Panc1 (cell line): ENCODE results near the gene DAZAP2. TPM values are rescaled to one million over a fixed set of nuclear protein-coding genes. Genes with fewer than 3 reads are reported as not detected.

Experiments used
- ATAC-seq: fragments of 200-7000 bp; cut with Tn5 transposase; 2 replicates; pipeline ENCODE4 v1.9.1; 2020; ENCODE audit warnings: mild to moderate bottlenecking, moderate library complexity
- BruUV-seq: library from RNA; stranded (reverse); fragments of 400-500 nt; replicated peaks from 2 replicates; lab custom pipeline; 2021; lab: Mats Ljungman, UMichigan
- CTCF ChIA-PET: fragments of 300-600 bp; sonication (Branson Sonifier 250); formaldehyde crosslinking; loops from one replicate; lab custom pipeline; 2022; ENCODE audit warnings: antibody characterized with exemption; lab: Charles Lee
- POLR2A ChIA-PET: fragments of 300-600 bp; sonication (Branson Sonifier 250); formaldehyde crosslinking; loops from one replicate; lab custom pipeline; 2022; ENCODE audit warnings: antibody characterized with exemption; lab: Charles Lee
- DNase-seq: peaks from one replicate; pipeline ENCODE4 v3.0.0-alpha.2; 2010; ENCODE audit warnings: low read depth, low spot score
- H3K27ac ChIP-seq: 2 replicates; pipeline ENCODE4 v1.5.1; 2011; ENCODE audit warnings: mild to moderate bottlenecking, low read length, inconsistent platforms
- H3K27me3 ChIP-seq: fragments of 200-500 bp; sonication (Bioruptor generic); 2 replicates; pipeline ENCODE4 v1.6.0; 2014; ENCODE audit warnings: low read length, inconsistent platforms; ENCODE audit not compliant: control insufficient read depth, insufficient read depth
- H3K36me3 ChIP-seq: fragments of 200-500 bp; sonication (Bioruptor generic); 2 replicates; pipeline ENCODE4 v1.5.1; 2014; ENCODE audit warnings: inconsistent platforms, mild to moderate bottlenecking, low read length, moderate library complexity; ENCODE audit not compliant: control insufficient read depth, insufficient read depth
- H3K4me1 ChIP-seq: 2 replicates; pipeline ENCODE4 v1.5.1; 2011; ENCODE audit warnings: inconsistent platforms, mild to moderate bottlenecking, low read length, moderate library complexity; ENCODE audit not compliant: control insufficient read depth, insufficient read depth
- H3K4me3 ChIP-seq, 2 experiments: 2 replicates each; pipeline ENCODE4 v1.5.1; 2011 to 2012; ENCODE audit warnings: low read depth in 2 of 2, low read length in 2 of 2, mild to moderate bottlenecking in 2 of 2, inconsistent platforms in 1 of 2, moderate library complexity in 1 of 2
- H3K9me3 ChIP-seq: fragments of 200-500 bp; sonication (Bioruptor generic); 2 replicates; pipeline ENCODE4 v1.5.1; 2014; ENCODE audit warnings: low read depth, mild to moderate bottlenecking, inconsistent platforms, low read length, moderate library complexity; ENCODE audit not compliant: control insufficient read depth, insufficient read depth
- CTCF ChIP-seq: fragments of 450-650 bp; IDR thresholded peaks from 2 replicates; pipeline ENCODE4 v1.5.1; 2017; ENCODE audit warnings: mild to moderate bottlenecking
- POLR2AphosphoS5 ChIP-seq: IDR thresholded peaks from 2 replicates; pipeline ENCODE4 v1.6.1; 2012; ENCODE audit warnings: mild to moderate bottlenecking, low read depth, low read length, moderate library complexity
- SIN3A ChIP-seq: IDR thresholded peaks from 2 replicates; pipeline ENCODE4 v1.6.1; 2012; ENCODE audit warnings: low read depth, mild to moderate bottlenecking, low read length, moderate library complexity, borderline replicate concordance; ENCODE audit not compliant: insufficient read depth
- TCF7L2 ChIP-seq: IDR thresholded peaks from 2 replicates; pipeline ENCODE4 v1.6.1; 2011; ENCODE audit warnings: mild to moderate bottlenecking, low read depth, low read length, inconsistent platforms
- in situ Hi-C: cut with HindIII; loops from 2 replicates; pipeline ENCODE4 v1.10.0; 2016; ENCODE audit warnings: low sequenced_read_pairs, low pct_unique_long_range_greater_than_20kb
- intact Hi-C: fragments of 100-400 bp; cut with micrococcal nuclease; formaldehyde crosslinking; loops from one replicate; pipeline ENCODE4 v1.10.0; 2022; ENCODE audit not compliant: unreplicated experiment
- total RNA-seq: library from RNA; stranded (reverse); gene quantifications from one replicate; pipeline ENCODE4 v1.2.1, GENCODE V29; 2021; ENCODE audit not compliant: unreplicated experiment
- TF ChIP-seq, protein P1 (sequence below), 2 experiments: IDR thresholded peaks; 2 replicates each; pipeline ENCODE4 v1.6.1; 2011 to 2012; ENCODE audit warnings: low read depth in 2 of 2, control low read depth in 1 of 2, low read length in 1 of 2, mild to moderate bottlenecking in 1 of 2, moderate library complexity in 1 of 2; ENCODE audit not compliant: insufficient read depth in 1 of 2

Gene DAZAP2
- total RNA-seq, 1 experiment from 2014 or later = 197 TPM

- Histone ChIP-seq H3K4me3 (no peak overlapping the region), H3K36me3 (no peaks in the 10 kb centered on the region), H3K27me3 (no peaks in the 10 kb centered on the region), H3K27ac (no peak overlapping the region), H3K9me3 (no peaks in the 10 kb centered on the region), H3K4me1 (no peaks in the 10 kb centered on the region)
- TF ChIP-seq TCF7L2 (no peak), SIN3A (no peak), POLR2AphosphoS5 (no peak), CTCF (no peak)
- TF ChIP-seq, protein P1, sequence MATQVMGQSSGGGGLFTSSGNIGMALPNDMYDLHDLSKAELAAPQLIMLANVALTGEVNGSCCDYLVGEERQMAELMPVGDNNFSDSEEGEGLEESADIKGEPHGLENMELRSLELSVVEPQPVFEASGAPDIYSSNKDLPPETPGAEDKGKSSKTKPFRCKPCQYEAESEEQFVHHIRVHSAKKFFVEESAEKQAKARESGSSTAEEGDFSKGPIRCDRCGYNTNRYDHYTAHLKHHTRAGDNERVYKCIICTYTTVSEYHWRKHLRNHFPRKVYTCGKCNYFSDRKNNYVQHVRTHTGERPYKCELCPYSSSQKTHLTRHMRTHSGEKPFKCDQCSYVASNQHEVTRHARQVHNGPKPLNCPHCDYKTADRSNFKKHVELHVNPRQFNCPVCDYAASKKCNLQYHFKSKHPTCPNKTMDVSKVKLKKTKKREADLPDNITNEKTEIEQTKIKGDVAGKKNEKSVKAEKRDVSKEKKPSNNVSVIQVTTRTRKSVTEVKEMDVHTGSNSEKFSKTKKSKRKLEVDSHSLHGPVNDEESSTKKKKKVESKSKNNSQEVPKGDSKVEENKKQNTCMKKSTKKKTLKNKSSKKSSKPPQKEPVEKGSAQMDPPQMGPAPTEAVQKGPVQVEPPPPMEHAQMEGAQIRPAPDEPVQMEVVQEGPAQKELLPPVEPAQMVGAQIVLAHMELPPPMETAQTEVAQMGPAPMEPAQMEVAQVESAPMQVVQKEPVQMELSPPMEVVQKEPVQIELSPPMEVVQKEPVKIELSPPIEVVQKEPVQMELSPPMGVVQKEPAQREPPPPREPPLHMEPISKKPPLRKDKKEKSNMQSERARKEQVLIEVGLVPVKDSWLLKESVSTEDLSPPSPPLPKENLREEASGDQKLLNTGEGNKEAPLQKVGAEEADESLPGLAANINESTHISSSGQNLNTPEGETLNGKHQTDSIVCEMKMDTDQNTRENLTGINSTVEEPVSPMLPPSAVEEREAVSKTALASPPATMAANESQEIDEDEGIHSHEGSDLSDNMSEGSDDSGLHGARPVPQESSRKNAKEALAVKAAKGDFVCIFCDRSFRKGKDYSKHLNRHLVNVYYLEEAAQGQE (IDR thresholded peaks at IDR 0.05; ENCODE audit: insufficient read depth in 1 of 2, low read depth in 2 of 2, low read length in 1 of 2) = no peak
- DNase-seq = no peak
- intact Hi-C loops = no loop called here
- ChIA-PET CTCF (interaction anchor here (0.7 kb wide), 1 partner anchor 204 kb away, joined by 5 read pairs; no protein-coding TSS in a partner anchor), POLR2A (no interaction called here)
- peak; percentile 24; the same call in 1 of the 2 replicates for ATAC-seq
- no TSS peak for BruUV-seq
- in situ Hi-C loops = no loop called here
These were observed 40.7 kb upstream of the DAZAP2 start for GRCh38 chr12:51197736-51198567.

DNA sequence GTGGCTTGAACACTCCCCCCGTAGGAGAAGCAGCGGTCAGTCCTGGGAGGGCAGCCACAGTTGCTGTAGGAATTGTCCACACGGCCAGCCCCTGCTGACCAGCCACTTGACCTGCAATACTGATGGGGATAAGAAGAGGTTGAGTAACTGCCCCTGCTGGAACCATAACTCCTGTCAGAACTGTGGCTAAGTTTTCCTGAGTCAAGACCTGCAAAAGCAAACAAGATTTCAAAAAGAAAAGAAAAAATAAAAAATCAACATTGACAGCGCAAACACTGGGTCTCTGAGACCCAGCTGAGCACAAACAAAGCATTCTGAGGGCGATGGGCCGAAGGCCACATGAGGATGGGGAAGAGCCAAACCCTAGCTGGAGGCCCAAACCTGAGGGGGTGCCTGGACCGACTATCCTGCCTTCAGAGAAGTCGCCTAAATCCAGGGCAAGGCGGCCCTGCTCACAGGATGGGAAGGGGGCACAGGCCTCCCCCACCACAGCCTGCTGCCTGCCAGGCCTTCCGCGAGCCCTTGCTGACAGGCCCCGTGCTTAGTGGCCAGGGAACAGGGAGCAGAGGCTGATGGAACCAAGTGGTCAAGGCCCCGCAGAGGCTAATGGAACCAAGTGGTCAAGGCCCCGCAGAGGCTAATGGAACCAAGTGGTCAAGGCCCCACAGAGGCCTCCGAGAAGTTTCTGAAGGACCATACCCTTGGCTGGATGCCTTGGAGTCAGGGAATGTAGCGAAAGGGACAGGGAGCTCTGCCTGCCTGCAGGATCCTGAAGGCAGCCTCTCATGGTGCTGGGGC lies 39.9 kb upstream of the DAZAP2 start:
- intact Hi-C loops (no loop called here), in situ Hi-C loops (no loop called here)
- H3K36me3 ChIP-seq = no peaks in the 10 kb centered on the region
- H3K27me3 ChIP-seq = no peaks in the 10 kb centered on the region
- ChIA-PET POLR2A (no interaction called here), CTCF (interaction anchor here (0.6 kb wide), 1 partner anchor 233 kb away, joined by 5 read pairs; no protein-coding TSS in a partner anchor)
- no peaks in the 10 kb centered on the region for H3K4me1 ChIP-seq
- H3K27ac ChIP-seq = no peak overlapping the region
- DNase-seq = no peak
- no peak overlapping the region for H3K4me3 ChIP-seq
- BruUV-seq = no TSS peak
- H3K9me3 ChIP-seq = no peaks in the 10 kb centered on the region
- ATAC-seq = no peak
- TF ChIP-seq SIN3A = no peak
- no peak for TF ChIP-seq POLR2AphosphoS5
- TF ChIP-seq CTCF = no peak
- TF ChIP-seq, protein P1 (IDR thresholded peaks at IDR 0.05; ENCODE audit: insufficient read depth in 1 of 2, low read depth in 2 of 2, low read length in 1 of 2) = no peak
- TF ChIP-seq TCF7L2 = no peak
